Stimulated activated naive CD8-positive, alpha-beta T cell treated with anti-CD3 and anti-CD28 coated beads, Interleukin-15, amount 100 ng/mL, for 72 hours (primary cell): ENCODE measurements around the gene COX15.
A peak's percentile ranks its signal among the peaks of the same experiment; 100 is the strongest.

Experiments
- ATAC-seq: fragments of 150-1000 bp; cut with Tn5 transposase; 2 replicates; pipeline ENCODE4 v1.10.0; 2021; ENCODE audit warnings: mild to moderate bottlenecking, moderate library complexity
- DNase-seq, 2 donors: peaks; one replicate each; pipeline ENCODE4 v3.0.0; 2021 to 2022
- H3K27ac Mint-ChIP-seq, 2 donors: one replicate each; pipeline ENCODE4 v1.8.0; 2022; ENCODE audit warnings: mild to moderate bottlenecking in 2 of 2, mixed read lengths in 2 of 2, moderate library complexity in 2 of 2
- H3K27me3 Mint-ChIP-seq: one replicate; pipeline ENCODE4 v1.8.0; 2022; ENCODE audit warnings: mixed read lengths
- H3K4me1 Mint-ChIP-seq: one replicate; pipeline ENCODE4 v1.8.0; 2022; ENCODE audit warnings: mild to moderate bottlenecking, mixed read lengths
- H3K4me3 Mint-ChIP-seq, 2 donors: one replicate each; pipeline ENCODE4 v1.8.0; 2022; ENCODE audit warnings: mild to moderate bottlenecking in 2 of 2, mixed read lengths in 2 of 2, moderate library complexity in 1 of 2
- H3K9me3 Mint-ChIP-seq, 2 donors: one replicate each; pipeline ENCODE4 v1.8.0; 2022; ENCODE audit warnings: mixed read lengths in 2 of 2

The COX15 gene

GRCh38 chr10:99732033-99732842 is at the start of gene COX15, which contains the start of gene CUTC:
Gene COX15 (minus strand): TSS chr10:99732127. CDS start chr10:99732049, 78 bp downstream.
Gene CUTC (plus strand): TSS chr10:99732234. CDS start chr10:99732349, 115 bp downstream.
- Mint-ChIP-seq H3K27ac (peak within 1 kb of the TSS; percentile 100), H3K27me3 (no peaks in the 10 kb centered on the region), H3K4me1 (peaks cover 37% of the 10 kb centered on the region), H3K9me3 (no peaks in the 10 kb centered on the region), H3K4me3 (peak within 1 kb of the TSS; percentile 99 to 100)
- DNase-seq (peak; percentile 90 to 96), ATAC-seq (peak; percentile 93)

- H3K9me3 Mint-ChIP-seq, result peaks cover 0 to 5% of the 10 kb centered on the region in 2 donors
- ATAC-seq (peak; percentile 62), DNase-seq (no peak)
- no peak overlapping the region for H3K27ac Mint-ChIP-seq
- H3K27me3 Mint-ChIP-seq, result no peaks in the 10 kb centered on the region
- H3K4me3 Mint-ChIP-seq, result no peak overlapping the region
- H3K4me1 Mint-ChIP-seq, result peaks cover 6% of the 10 kb centered on the region
Observed at GRCh38 chr10:99779335-99779734, 47.4 kb upstream of the COX15 start.

GRCh38 chr10:99777918-99778714 is 46.2 kb upstream of the COX15 start:
- DNase-seq, result no peak
- Mint-ChIP-seq H3K27ac (no peak overlapping the region), H3K4me1 (peaks cover 6% of the 10 kb centered on the region), H3K27me3 (no peaks in the 10 kb centered on the region), H3K4me3 (no peak overlapping the region), H3K9me3 (peaks cover 0 to 5% of the 10 kb centered on the region in 2 donors)
- ATAC-seq, result no peak

- H3K4me3 Mint-ChIP-seq, result no peak overlapping the region
- H3K4me1 Mint-ChIP-seq, result peaks cover 6% of the 10 kb centered on the region
- H3K9me3 Mint-ChIP-seq, result peaks cover 0 to 5% of the 10 kb centered on the region in 2 donors
- no peak for DNase-seq
- H3K27ac Mint-ChIP-seq, result no peak overlapping the region
- ATAC-seq, result no peak
- no peaks in the 10 kb centered on the region for H3K27me3 Mint-ChIP-seq
Observed at GRCh38 chr10:99775850-99776249, 43.9 kb upstream of the COX15 start.

- ATAC-seq (no peak), DNase-seq (no peak)
- no peaks in the 10 kb centered on the region for H3K4me1 Mint-ChIP-seq
- no peak overlapping the region for H3K4me3 Mint-ChIP-seq
- H3K9me3 Mint-ChIP-seq, result no peaks in the 10 kb centered on the region
- no peak overlapping the region for H3K27ac Mint-ChIP-seq
- no peaks in the 10 kb centered on the region for H3K27me3 Mint-ChIP-seq
Observed at GRCh38 chr10:99770408-99771045, 38.6 kb upstream of the COX15 start.

- Mint-ChIP-seq H3K9me3 (no peaks in the 10 kb centered on the region), H3K27me3 (no peaks in the 10 kb centered on the region), H3K4me1 (no peaks in the 10 kb centered on the region), H3K4me3 (no peak overlapping the region), H3K27ac (no peak overlapping the region)
- DNase-seq (no peak), ATAC-seq (no peak)
Observed at GRCh38 chr10:99769706-99770105, 37.8 kb upstream of the COX15 start.

- H3K27me3 Mint-ChIP-seq, result no peaks in the 10 kb centered on the region
- H3K4me3 Mint-ChIP-seq, result no peak overlapping the region
- H3K9me3 Mint-ChIP-seq, result no peaks in the 10 kb centered on the region
Observed at GRCh38 chr10:99768556-99768955, 36.6 kb upstream of the COX15 start.

GRCh38 chr10:99767901-99768300 is 36.0 kb upstream of the COX15 start:
- no peaks in the 10 kb centered on the region for H3K4me1 Mint-ChIP-seq
- no peak for ATAC-seq
- H3K27ac Mint-ChIP-seq, result no peak overlapping the region
- no peaks in the 10 kb centered on the region for H3K27me3 Mint-ChIP-seq
- no peak for DNase-seq
- no peaks in the 10 kb centered on the region for H3K9me3 Mint-ChIP-seq
- H3K4me3 Mint-ChIP-seq, result no peak overlapping the region

More at GRCh38 chr10:99768556-99768955, 36.6 kb upstream of the COX15 start:
- ATAC-seq (no peak), DNase-seq (no peak)
- Mint-ChIP-seq H3K27ac (no peak overlapping the region), H3K4me1 (no peaks in the 10 kb centered on the region)

- peak in 1 of 2 donors; percentile 11 for DNase-seq
- Mint-ChIP-seq H3K4me1 (no peaks in the 10 kb centered on the region), H3K27me3 (no peaks in the 10 kb centered on the region), H3K27ac (no peak overlapping the region), H3K9me3 (no peaks in the 10 kb centered on the region), H3K4me3 (no peak overlapping the region)
- no peak for ATAC-seq
Observed at GRCh38 chr10:99766302-99766681, 34.4 kb upstream of the COX15 start.

- Mint-ChIP-seq H3K27ac (no peak overlapping the region), H3K4me1 (no peaks in the 10 kb centered on the region), H3K9me3 (no peaks in the 10 kb centered on the region), H3K27me3 (no peaks in the 10 kb centered on the region), H3K4me3 (no peak overlapping the region)
- DNase-seq, result no peak
- no peak for ATAC-seq
Observed at GRCh38 chr10:99765672-99766301, 33.9 kb upstream of the COX15 start.

- no peak overlapping the region for H3K4me3 Mint-ChIP-seq
- H3K27me3 Mint-ChIP-seq, result no peaks in the 10 kb centered on the region
- ATAC-seq (no peak), DNase-seq (no peak)
- H3K4me1 Mint-ChIP-seq, result no peaks in the 10 kb centered on the region
- H3K27ac Mint-ChIP-seq, result no peak overlapping the region
- no peaks in the 10 kb centered on the region for H3K9me3 Mint-ChIP-seq
Observed at GRCh38 chr10:99761365-99761764, 29.4 kb upstream of the COX15 start.

GRCh38 chr10:99760321-99760720 is 28.4 kb upstream of the COX15 start:
- ATAC-seq, result no peak
- no peak overlapping the region for H3K27ac Mint-ChIP-seq

GRCh38 chr10:99758211-99758891 is 26.4 kb upstream of the COX15 start:
- no peak overlapping the region for H3K27ac Mint-ChIP-seq
- no peak for DNase-seq

More at GRCh38 chr10:99760321-99760720, 28.4 kb upstream of the COX15 start:
- Mint-ChIP-seq H3K27me3 (no peaks in the 10 kb centered on the region), H3K4me3 (no peak overlapping the region), H3K9me3 (no peaks in the 10 kb centered on the region), H3K4me1 (no peaks in the 10 kb centered on the region)
- no peak for DNase-seq

GRCh38 chr10:99756159-99756558 is 24.2 kb upstream of the COX15 start:
- ATAC-seq (no peak), DNase-seq (no peak)
- H3K9me3 Mint-ChIP-seq, result no peaks in the 10 kb centered on the region
- no peaks in the 10 kb centered on the region for H3K27me3 Mint-ChIP-seq
- no peak overlapping the region for H3K27ac Mint-ChIP-seq
- no peaks in the 10 kb centered on the region for H3K4me1 Mint-ChIP-seq
- no peak overlapping the region for H3K4me3 Mint-ChIP-seq

More at GRCh38 chr10:99758211-99758891, 26.4 kb upstream of the COX15 start:
- Mint-ChIP-seq H3K4me1 (no peaks in the 10 kb centered on the region), H3K4me3 (no peak overlapping the region), H3K9me3 (no peaks in the 10 kb centered on the region), H3K27me3 (no peaks in the 10 kb centered on the region)
- no peak for ATAC-seq

GRCh38 chr10:99754670-99755069 is 22.7 kb upstream of the COX15 start:
- no peak overlapping the region for H3K4me3 Mint-ChIP-seq
- no peaks in the 10 kb centered on the region for H3K4me1 Mint-ChIP-seq
- ATAC-seq (no peak), DNase-seq (no peak)
- H3K9me3 Mint-ChIP-seq, result no peaks in the 10 kb centered on the region
- no peak overlapping the region for H3K27ac Mint-ChIP-seq
- H3K27me3 Mint-ChIP-seq, result no peaks in the 10 kb centered on the region
